ENCODE measurements around the gene CAVIN2.
"Not testable (repeated sequence)": the region's sequence is repeated elsewhere in the genome, so short reads cannot be mapped to it uniquely, and the experiment has no call there.

Gene CAVIN2

GRCh38 chr2:191799526-191799925, 47.4 kb downstream of the CAVIN2 start:
- DNase-seq, result no peak
- ATAC-seq, result no peak

GRCh38 chr2:191797942-191798876, 48.7 kb downstream of the CAVIN2 start:
- no peak for ATAC-seq
- no peak for DNase-seq

GRCh38 chr2:191797500-191797899, 49.4 kb downstream of the CAVIN2 start:
- DNase-seq, result no peak
- ATAC-seq, result no peak

- no peak for DNase-seq
- no peak for ATAC-seq
Observed at GRCh38 chr2:191795715-191796114, 51.2 kb downstream of the CAVIN2 start.

- DNase-seq (no peak), ATAC-seq (no peak)
Observed at GRCh38 chr2:191791953-191792560, 54.8 kb downstream of the CAVIN2 start.

GRCh38 chr2:191790737-191791136, 56.2 kb downstream of the CAVIN2 start:
- DNase-seq, result no peak
- no peak for ATAC-seq

GRCh38 chr2:191789796-191790195, 57.1 kb downstream of the CAVIN2 start:
- ATAC-seq, result no peak
- no peak for DNase-seq

- DNase-seq (no peak), ATAC-seq (no peak)
Observed at GRCh38 chr2:191786694-191787093, 60.2 kb downstream of the CAVIN2 start.

GRCh38 chr2:191785651-191786050, 61.2 kb downstream of the CAVIN2 start:
- ATAC-seq, result not testable (repeated sequence)

More at GRCh38 chr2:191785651-191786050, 61.2 kb downstream of the CAVIN2 start:
- not testable (repeated sequence) for DNase-seq

Measured in stimulated activated naive CD8-positive, alpha-beta T cell treated with anti-CD3 and anti-CD28 coated beads, Interleukin-15, Interleukin-2, amounts not matched to agents 100 U/mL and 50 U/mL, for 24 hours (primary cell).